ENCODE results near the gene PRKCE. TPM values are rescaled to one million over a fixed set of nuclear protein-coding genes. Genes with fewer than 3 reads are reported as not detected.
"Not testable (repeated sequence)": the region's sequence is repeated elsewhere in the genome, so short reads cannot be mapped to it uniquely, and the experiment has no call there.

PRKCE gene
- total RNA-seq, 1 donor from 2014 or later = 23.1 TPM

GRCh38 chr2:46203636-46204035, 552.2 kb downstream of the PRKCE start:
- DNase-seq (ENCODE audit: low read depth, low spot score) = not testable (repeated sequence)

- DNase-seq (ENCODE audit: low read depth, low spot score) = no peak
Observed at GRCh38 chr2:46207591-46207990, 556.1 kb downstream of the PRKCE start.

GRCh38 chr2:46208766-46209165, 557.3 kb downstream of the PRKCE start:
- no peak for DNase-seq (ENCODE audit: low read depth, low spot score)

DNA sequence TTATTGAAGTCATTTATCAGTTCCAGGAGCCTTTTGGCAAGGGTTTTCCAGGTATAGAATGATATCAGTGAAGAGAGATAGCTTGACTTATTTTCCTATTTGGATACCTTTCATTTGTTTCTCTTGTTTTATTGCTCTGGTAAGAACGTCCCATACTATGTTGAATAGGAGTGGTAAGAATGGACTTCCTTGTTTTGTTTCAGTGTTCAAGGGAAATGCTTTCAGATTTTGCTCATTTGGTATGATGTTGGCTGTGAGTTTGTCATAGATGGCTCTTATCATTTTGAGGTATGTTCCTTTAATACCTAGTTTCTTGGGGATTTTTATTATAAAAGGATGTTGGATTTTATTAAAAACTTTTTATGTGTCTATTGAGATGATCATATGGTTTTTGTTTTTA, 558.6 kb downstream of the PRKCE start:
- no peak for DNase-seq (ENCODE audit: low read depth, low spot score)

- DNase-seq (ENCODE audit: low read depth, low spot score) = no peak
Observed at GRCh38 chr2:46211461-46211860, 560.0 kb downstream of the PRKCE start.

DNA sequence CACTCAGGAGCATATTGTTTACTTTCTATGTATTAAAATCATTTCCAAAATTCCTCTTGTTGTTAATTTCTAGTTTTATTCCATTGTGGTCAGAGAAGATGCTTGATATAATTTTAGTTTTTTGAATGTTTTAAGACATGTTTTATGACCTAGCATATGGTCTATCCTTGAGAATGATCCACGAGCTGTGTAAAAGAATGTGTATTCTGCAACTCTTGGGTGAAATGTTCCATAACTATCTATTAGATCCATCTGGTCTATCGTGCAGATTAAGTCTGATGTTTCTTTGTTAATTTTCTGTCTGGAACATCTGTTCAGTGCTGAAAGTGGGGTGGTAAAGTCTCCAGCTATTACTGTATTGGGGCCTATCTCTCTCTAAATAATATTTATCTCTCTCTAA, 562.4 kb downstream of the PRKCE start:
- no peak for DNase-seq (ENCODE audit: low read depth, low spot score)

DNA sequence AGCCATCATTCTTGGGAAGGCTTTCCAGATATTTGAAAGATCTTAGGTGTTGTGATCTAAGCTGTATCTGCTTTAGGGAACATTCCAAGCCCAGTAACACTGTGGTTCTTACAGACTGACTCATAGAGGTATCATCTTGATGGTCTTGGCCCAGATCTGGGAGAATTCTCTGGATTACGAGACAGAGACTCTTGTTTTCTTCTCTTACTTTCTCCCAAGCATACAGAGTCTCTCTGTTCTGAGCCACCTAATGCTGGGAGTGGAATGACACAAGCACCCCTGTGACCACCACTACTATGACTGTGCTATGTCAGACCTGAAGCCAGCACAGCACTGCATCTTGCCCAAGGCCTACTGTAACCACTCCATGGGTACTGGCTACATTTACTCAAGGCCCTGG, 564.7 kb downstream of the PRKCE start:
- no peak for DNase-seq (ENCODE audit: low read depth, low spot score)

DNA sequence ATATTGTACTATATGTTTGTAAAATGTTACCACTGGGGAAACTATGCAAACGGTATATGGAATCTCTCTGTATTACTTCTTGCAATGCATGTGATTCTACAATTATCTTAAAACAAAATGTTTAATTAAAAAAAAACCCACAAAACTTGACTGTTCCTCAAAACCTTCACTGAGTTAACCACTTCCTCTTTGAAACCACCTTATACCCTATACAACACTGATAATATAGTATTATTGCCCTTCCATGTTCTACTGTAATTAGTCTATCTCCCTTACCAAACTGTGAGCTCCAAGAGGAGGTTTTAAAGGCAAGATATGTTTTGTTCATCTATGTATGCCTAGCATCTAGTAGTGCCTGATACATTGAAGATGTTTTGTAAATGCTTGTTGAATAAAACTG, 572.0 kb downstream of the PRKCE start:
- not testable (repeated sequence) for DNase-seq (ENCODE audit: low read depth, low spot score)

GRCh38 chr2:46225150-46225625, 573.7 kb downstream of the PRKCE start:
- DNase-seq (ENCODE audit: low read depth, low spot score) = no peak

DNA sequence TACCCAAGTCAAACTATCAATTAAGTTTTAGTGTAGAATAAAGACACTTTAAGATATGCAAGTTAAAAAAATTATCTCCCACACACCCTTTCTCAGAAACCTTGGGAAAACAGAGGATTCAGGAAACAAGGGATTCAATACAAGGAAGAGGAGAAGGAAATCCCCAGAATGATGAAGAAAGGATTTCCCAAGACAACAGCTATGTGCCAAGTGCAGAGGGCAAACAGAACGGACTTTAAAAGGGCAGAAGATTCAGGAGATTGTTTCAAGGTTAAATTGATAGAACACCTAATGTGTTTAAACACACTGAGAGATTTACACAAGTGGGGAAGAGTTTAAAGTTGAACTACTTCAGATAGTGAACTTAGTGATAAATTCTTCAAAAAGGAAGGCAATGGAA, 574.3 kb downstream of the PRKCE start:
- DNase-seq (ENCODE audit: low read depth, low spot score) = peak; percentile 65

GRCh38 chr2:46226620-46227019, 575.1 kb downstream of the PRKCE start:
- no peak for DNase-seq (ENCODE audit: low read depth, low spot score)

DNA sequence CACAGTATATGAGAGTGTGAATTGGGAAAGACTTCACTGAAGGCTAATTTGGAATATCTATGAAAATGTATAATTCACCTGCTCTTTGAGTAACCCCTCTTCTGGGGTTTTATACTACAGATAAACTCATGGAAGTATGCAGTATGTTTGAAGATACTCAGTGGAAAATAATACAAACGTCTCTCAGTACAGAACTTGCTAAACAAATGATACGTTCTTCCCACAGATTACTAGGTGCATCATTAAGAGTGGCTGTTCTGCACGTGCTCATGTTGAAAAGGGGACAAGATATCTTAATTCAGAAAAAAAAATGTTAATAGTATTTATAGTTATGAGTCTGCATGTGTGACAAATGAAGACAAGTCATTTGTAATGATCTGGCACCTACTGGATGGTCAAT, 575.5 kb downstream of the PRKCE start:
- no peak for DNase-seq (ENCODE audit: low read depth, low spot score)

- no peak for DNase-seq (ENCODE audit: low read depth, low spot score)
Observed at GRCh38 chr2:46227674-46228289, 576.3 kb downstream of the PRKCE start.

- DNase-seq (ENCODE audit: low read depth, low spot score) = no peak
Observed at GRCh38 chr2:46229134-46230063, 577.9 kb downstream of the PRKCE start.

- no peak for DNase-seq (ENCODE audit: low read depth, low spot score)
Observed at GRCh38 chr2:46230115-46230571, 578.7 kb downstream of the PRKCE start.

GRCh38 chr2:46230677-46231425, 579.4 kb downstream of the PRKCE start:
- DNase-seq (ENCODE audit: low read depth, low spot score) = no peak

GRCh38 chr2:46231721-46232120, 580.2 kb downstream of the PRKCE start:
- DNase-seq (ENCODE audit: low read depth, low spot score) = no peak

GRCh38 chr2:46232860-46233259, 581.4 kb downstream of the PRKCE start:
- DNase-seq (ENCODE audit: low read depth, low spot score) = no peak

- DNase-seq (ENCODE audit: low read depth, low spot score) = no peak
Observed at GRCh38 chr2:46236006-46236875, 584.8 kb downstream of the PRKCE start.

DNA sequence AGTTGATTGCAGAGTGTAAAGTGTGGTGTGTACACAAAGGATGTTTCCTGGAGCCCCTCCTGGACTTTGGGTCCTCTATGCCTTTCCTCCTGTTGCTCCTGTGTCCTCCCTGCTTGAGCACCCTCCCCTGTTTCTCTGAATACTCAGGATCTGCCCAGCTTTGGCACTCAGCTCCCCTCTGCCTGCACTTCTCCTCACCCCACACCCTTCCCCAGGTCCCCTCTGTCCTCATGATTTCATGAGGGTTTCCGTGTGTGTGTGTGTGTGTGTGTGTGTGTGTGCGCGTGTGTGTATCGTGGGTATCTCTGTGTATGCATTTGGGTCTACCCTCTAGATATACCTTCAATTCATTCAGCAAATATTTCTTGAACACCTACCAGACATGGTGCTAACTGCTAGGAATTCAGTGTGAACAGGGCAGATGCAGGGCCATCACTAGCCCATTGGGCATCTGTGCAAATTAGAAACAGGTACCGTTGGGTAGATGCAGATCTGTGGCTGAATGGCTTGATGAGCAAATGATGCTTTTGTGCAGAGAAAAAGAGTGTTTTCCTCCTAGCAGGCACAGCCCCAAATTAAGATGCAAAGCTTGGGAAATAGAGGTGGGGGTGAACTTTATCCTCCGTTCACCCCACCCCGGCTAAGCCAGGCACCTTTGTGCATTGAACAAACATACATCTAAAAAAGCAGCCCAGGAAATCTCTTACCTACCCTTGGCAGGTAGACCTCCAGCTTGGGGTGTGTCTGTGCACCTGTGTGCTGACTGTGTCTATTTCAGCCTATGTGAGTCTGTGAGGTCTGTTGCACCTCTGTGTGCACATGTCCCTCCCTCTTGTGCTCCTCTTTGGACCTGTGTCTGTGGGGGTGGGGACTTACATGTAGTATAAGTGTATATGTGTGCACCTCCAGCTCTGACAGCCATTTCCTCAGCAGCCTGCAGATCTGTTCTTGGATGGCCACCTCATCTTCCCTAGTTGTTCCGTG, 585.7 kb downstream of the PRKCE start:
- DNase-seq (ENCODE audit: low read depth, low spot score) = no peak
